Ectodermal cell (in vitro differentiated cells): ENCODE data around the gene PBXIP1.
A peak's percentile ranks its signal among the peaks of the same experiment; 100 is the strongest.

Experiments
- H3K27ac ChIP-seq: 2 replicates; pipeline ENCODE4 v1.7.0; 2013; ENCODE audit warnings: mild to moderate bottlenecking, low read depth, low read length; ENCODE audit not compliant: insufficient read depth, poor library complexity, severe bottlenecking
- H3K27me3 ChIP-seq: 2 replicates; pipeline ENCODE4 v1.7.0; 2013; ENCODE audit warnings: mild to moderate bottlenecking, low read length; ENCODE audit not compliant: insufficient read depth, control insufficient read depth, poor library complexity, severe bottlenecking
- H3K36me3 ChIP-seq: one replicate; pipeline ENCODE4 v1.7.0; 2013; ENCODE audit warnings: low read length; ENCODE audit not compliant: control insufficient read depth, insufficient read depth
- H3K4me1 ChIP-seq: one replicate; pipeline ENCODE4 v1.7.0; 2013; ENCODE audit warnings: low read length; ENCODE audit not compliant: control insufficient read depth, insufficient read depth
- H3K4me3 ChIP-seq: 2 replicates; pipeline ENCODE4 v1.7.0; 2013; ENCODE audit warnings: low read depth, low read length, control low read depth; ENCODE audit not compliant: insufficient read depth
- H3K9me3 ChIP-seq: 2 replicates; pipeline ENCODE4 v1.7.0; 2013; ENCODE audit warnings: mild to moderate bottlenecking, low read length, moderate library complexity; ENCODE audit not compliant: control insufficient read depth
- WGBS, 2 experiments: methylation state at CpG; one replicate each; pipeline ENCODE4 v1.1.7; 2013; ENCODE audit warnings: missing lambda C conversion rate in 2 of 2; 5-methylcytosine and 5-hydroxymethylcytosine counted together

PBXIP1 gene

GRCh38 chr1:154962156-154962749, 6.4 kb upstream of the PBXIP1 start:
- H3K27ac ChIP-seq: peak overlapping the region; percentile 89
- WGBS, 2 experiments: 14 to 15% methylated on average over 25 of the region's 25 CpGs
- no peaks in the 10 kb centered on the region for H3K27me3 ChIP-seq
- H3K36me3 ChIP-seq: peaks cover 35% of the 10 kb centered on the region
- H3K9me3 ChIP-seq: no peaks in the 10 kb centered on the region
- peak overlapping the region; percentile 86 for H3K4me3 ChIP-seq
- H3K4me1 ChIP-seq: peaks cover 24% of the 10 kb centered on the region

GRCh38 chr1:154961207-154962155, 5.6 kb upstream of the PBXIP1 start, which contains the start of gene PYGO2:
Gene PYGO2, minus strand, starts transcription at chr1:154961782. Its CDS starts 206 bp downstream, at chr1:154961576.
- H3K4me1 ChIP-seq: peaks cover 32% of the 10 kb centered on the region
- 1% methylated on average over 93 of the region's 93 CpGs for WGBS, 2 experiments
- H3K9me3 ChIP-seq: no peaks in the 10 kb centered on the region
- peak within 1 kb of the TSS; percentile 89 for H3K27ac ChIP-seq
- peak within 1 kb of the TSS; percentile 86 for H3K4me3 ChIP-seq
- H3K27me3 ChIP-seq: no peaks in the 10 kb centered on the region
- peaks cover 29% of the 10 kb centered on the region for H3K36me3 ChIP-seq

- Histone ChIP-seq H3K27me3 (no peaks in the 10 kb centered on the region), H3K27ac (no peak overlapping the region), H3K4me1 (peaks cover 33% of the 10 kb centered on the region), H3K4me3 (peak overlapping the region; percentile 86), H3K36me3 (peaks cover 21% of the 10 kb centered on the region), H3K9me3 (no peaks in the 10 kb centered on the region)
- WGBS, 2 experiments: 73 to 85% methylated on average over 9 to 10 of the region's 10 CpGs
Observed at GRCh38 chr1:154960446-154961136, 4.7 kb upstream of the PBXIP1 start.

GRCh38 chr1:154959426-154959780, 3.5 kb upstream of the PBXIP1 start:
- Histone ChIP-seq H3K27me3 (no peaks in the 10 kb centered on the region), H3K4me3 (no peak overlapping the region), H3K4me1 (peaks cover 41% of the 10 kb centered on the region), H3K9me3 (no peaks in the 10 kb centered on the region), H3K36me3 (peaks cover 21% of the 10 kb centered on the region), H3K27ac (no peak overlapping the region)
- WGBS, 2 experiments: 96 to 97% methylated on average over 7 of the region's 7 CpGs

- H3K27me3 ChIP-seq: no peaks in the 10 kb centered on the region
- H3K4me1 ChIP-seq: peaks cover 46% of the 10 kb centered on the region
- 95 to 97% methylated on average over 16 of the region's 16 CpGs for WGBS, 2 experiments
- H3K27ac ChIP-seq: no peak overlapping the region
- H3K9me3 ChIP-seq: no peaks in the 10 kb centered on the region
- no peak overlapping the region for H3K4me3 ChIP-seq
- peaks cover 18% of the 10 kb centered on the region for H3K36me3 ChIP-seq
Observed at GRCh38 chr1:154958681-154959425, 3.0 kb upstream of the PBXIP1 start.

- no peaks in the 10 kb centered on the region for H3K27me3 ChIP-seq
- peaks cover 53% of the 10 kb centered on the region for H3K4me1 ChIP-seq
- WGBS, 2 experiments: 88 to 94% methylated on average over 2 of the region's 2 CpGs
- no peak overlapping the region for H3K27ac ChIP-seq
- H3K36me3 ChIP-seq: peaks cover 17% of the 10 kb centered on the region
- H3K9me3 ChIP-seq: no peaks in the 10 kb centered on the region
- H3K4me3 ChIP-seq: no peak overlapping the region
Observed at GRCh38 chr1:154958036-154958435, 2.1 kb upstream of the PBXIP1 start.

GRCh38 chr1:154957091-154957657, 1.3 kb upstream of the PBXIP1 start:
- Histone ChIP-seq H3K4me1 (peaks cover 54% of the 10 kb centered on the region), H3K36me3 (peaks cover 17% of the 10 kb centered on the region), H3K4me3 (peak overlapping the region; percentile 2), H3K27ac (peak overlapping the region; percentile 99), H3K9me3 (no peaks in the 10 kb centered on the region), H3K27me3 (no peaks in the 10 kb centered on the region)
- 45 to 48% methylated on average over 9 of the region's 9 CpGs for WGBS, 2 experiments

- Histone ChIP-seq H3K27me3 (no peaks in the 10 kb centered on the region), H3K36me3 (peaks cover 17% of the 10 kb centered on the region), H3K27ac (peak overlapping the region; percentile 99), H3K4me1 (peaks cover 54% of the 10 kb centered on the region), H3K9me3 (no peaks in the 10 kb centered on the region), H3K4me3 (peak overlapping the region; percentile 51)
- 7% methylated on average over 6 of the region's 6 CpGs for WGBS, 2 experiments
Observed at GRCh38 chr1:154956544-154956941, 644 bp upstream of the PBXIP1 start.

- Histone ChIP-seq H3K4me3 (peak overlapping the region; percentile 51), H3K36me3 (peaks cover 27% of the 10 kb centered on the region), H3K27ac (peak overlapping the region; percentile 99), H3K27me3 (no peaks in the 10 kb centered on the region), H3K9me3 (no peaks in the 10 kb centered on the region), H3K4me1 (peaks cover 49% of the 10 kb centered on the region)
- 28 to 30% methylated on average over 4 of the region's 4 CpGs for WGBS, 2 experiments
Observed at GRCh38 chr1:154955039-154955717, 721 bp downstream of the PBXIP1 start.
